Measurements from ENCODE around the gene RAB19. TPM values are rescaled to one million over a fixed set of nuclear protein-coding genes. Genes with fewer than 3 reads are reported as not detected.

The RAB19 gene, protein sequence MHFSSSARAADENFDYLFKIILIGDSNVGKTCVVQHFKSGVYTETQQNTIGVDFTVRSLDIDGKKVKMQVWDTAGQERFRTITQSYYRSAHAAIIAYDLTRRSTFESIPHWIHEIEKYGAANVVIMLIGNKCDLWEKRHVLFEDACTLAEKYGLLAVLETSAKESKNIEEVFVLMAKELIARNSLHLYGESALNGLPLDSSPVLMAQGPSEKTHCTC
- 0.52 and 1.3 TPM in 2 replicates for total RNA-seq (2014; rRNA removed)
- Bru-seq, nascent RNA = percentile 28 among the genes with signal in this experiment
- percentile 31 among the genes with signal in this experiment for BruChase-seq, experiment 1, labeled RNA remaining after a 6-hour chase
- BruChase-seq, experiment 2, labeled RNA remaining after a 2-hour chase = percentile 26 among the genes with signal in this experiment
- long read RNA-seq, partial matches to known transcripts = 0 of 2 reads
- long read RNA-seq, other reads (novel, unspliced or antisense) = 1 of 2 reads

- peak within 1 kb of the TSS; percentile 91 for H3K4me3 ChIP-seq (ENCODE audit: low read length)
- TF ChIP-seq, protein P1, sequence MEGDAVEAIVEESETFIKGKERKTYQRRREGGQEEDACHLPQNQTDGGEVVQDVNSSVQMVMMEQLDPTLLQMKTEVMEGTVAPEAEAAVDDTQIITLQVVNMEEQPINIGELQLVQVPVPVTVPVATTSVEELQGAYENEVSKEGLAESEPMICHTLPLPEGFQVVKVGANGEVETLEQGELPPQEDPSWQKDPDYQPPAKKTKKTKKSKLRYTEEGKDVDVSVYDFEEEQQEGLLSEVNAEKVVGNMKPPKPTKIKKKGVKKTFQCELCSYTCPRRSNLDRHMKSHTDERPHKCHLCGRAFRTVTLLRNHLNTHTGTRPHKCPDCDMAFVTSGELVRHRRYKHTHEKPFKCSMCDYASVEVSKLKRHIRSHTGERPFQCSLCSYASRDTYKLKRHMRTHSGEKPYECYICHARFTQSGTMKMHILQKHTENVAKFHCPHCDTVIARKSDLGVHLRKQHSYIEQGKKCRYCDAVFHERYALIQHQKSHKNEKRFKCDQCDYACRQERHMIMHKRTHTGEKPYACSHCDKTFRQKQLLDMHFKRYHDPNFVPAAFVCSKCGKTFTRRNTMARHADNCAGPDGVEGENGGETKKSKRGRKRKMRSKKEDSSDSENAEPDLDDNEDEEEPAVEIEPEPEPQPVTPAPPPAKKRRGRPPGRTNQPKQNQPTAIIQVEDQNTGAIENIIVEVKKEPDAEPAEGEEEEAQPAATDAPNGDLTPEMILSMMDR (conservative IDR thresholded peaks at IDR 0.05; ENCODE audit: low read depth, low read length) = no peak
- no peak for TF ChIP-seq EZH2phosphoT487 (IDR thresholded peaks at IDR 0.05; ENCODE audit: borderline replicate concordance, low read length)
- no peaks in the 10 kb centered on the region for H4K20me1 ChIP-seq (ENCODE audit: low read length)
- no peak within 1 kb of the TSS for H3K27ac ChIP-seq (ENCODE audit: low read length)
- peak within 1 kb of the TSS; percentile 44 for H3K9ac ChIP-seq (ENCODE audit: low read length)
- no peaks in the 10 kb centered on the region for H3K9me2 ChIP-seq (replicated peaks; ENCODE audit: low read length)
- H3F3A ChIP-seq (ENCODE audit: low read length, unreplicated experiment) = no peaks in the 10 kb centered on the region
- POLR2A ChIA-PET (ENCODE audit: unreplicated experiment) = no interaction called here
- H3K4me2 ChIP-seq (ENCODE audit: low read length) = peak within 1 kb of the TSS; percentile 90
- DNase-seq = peak; percentile 53
- peak within 1 kb of the TSS; percentile 98 for H2AFZ ChIP-seq (ENCODE audit: low read length)
- peak; percentile 77 for ATAC-seq
- BruUV-seq (replicated peaks) = TSS peak; percentile 28
- H3K9me3 ChIP-seq (ENCODE audit: low read length) = no peaks in the 10 kb centered on the region
- H3K4me1 ChIP-seq (ENCODE audit: insufficient read depth, low read length) = peaks cover 15% of the 10 kb centered on the region
- CTCF ChIA-PET = no interaction called here
- intact Hi-C loops (cut with micrococcal nuclease) = loop anchor here (5.0 kb wide), 1 partner anchor 73 kb away; the partner anchor contains the start of gene MKRN1
- no peaks in the 10 kb centered on the region for H3K27me3 ChIP-seq (ENCODE audit: low read length)
- no peaks in the 10 kb centered on the region for H3K79me2 ChIP-seq (ENCODE audit: low read length)
- no peaks in the 10 kb centered on the region for H3K36me3 ChIP-seq (ENCODE audit: low read depth, low read length)
Measured at GRCh38 chr7:140403878-140404564, at the start of gene RAB19. TSS of gene RAB19 (plus strand) at chr7:140404058. CDS start at chr7:140407647, 3,589 bp downstream.

- H3K36me3 ChIP-seq (ENCODE audit: low read depth, low read length) = no peaks in the 10 kb centered on the region
- no peak overlapping the region for H3K9ac ChIP-seq (ENCODE audit: low read length)
- no peaks in the 10 kb centered on the region for H3K4me1 ChIP-seq (ENCODE audit: insufficient read depth, low read length)
- TF ChIP-seq, protein P1 (conservative IDR thresholded peaks at IDR 0.05; ENCODE audit: low read depth, low read length) = no peak
- TF ChIP-seq EZH2 (IDR thresholded peaks at IDR 0.05; ENCODE audit: low read length, unreplicated experiment) (no peak), EZH2phosphoT487 (IDR thresholded peaks at IDR 0.05; ENCODE audit: borderline replicate concordance, low read length) (no peak)
- no peak overlapping the region for H3K4me3 ChIP-seq (ENCODE audit: low read length)
- POLR2A ChIA-PET (ENCODE audit: unreplicated experiment) = no interaction called here
- no peak for ATAC-seq
- H2AFZ ChIP-seq (ENCODE audit: low read length) = no peak overlapping the region
- no TSS peak for BruUV-seq (replicated peaks)
- H3K9me2 ChIP-seq (replicated peaks; ENCODE audit: low read length) = no peaks in the 10 kb centered on the region
- intact Hi-C loops (cut with micrococcal nuclease) = no loop called here
- no peak for DNase-seq
- no peaks in the 10 kb centered on the region for H3K9me3 ChIP-seq (ENCODE audit: low read length)
- H3K4me2 ChIP-seq (ENCODE audit: low read length) = no peak overlapping the region
- CTCF ChIA-PET = no interaction called here
- no peaks in the 10 kb centered on the region for H3F3A ChIP-seq (ENCODE audit: low read length, unreplicated experiment)
- no peaks in the 10 kb centered on the region for H3K27me3 ChIP-seq (ENCODE audit: low read length)
- H3K27ac ChIP-seq (ENCODE audit: low read length) = no peak overlapping the region
- no peaks in the 10 kb centered on the region for H3K79me2 ChIP-seq (ENCODE audit: low read length)
- H4K20me1 ChIP-seq (ENCODE audit: low read length) = no peaks in the 10 kb centered on the region
Measured at GRCh38 chr7:140358024-140358411, 45.8 kb upstream of the RAB19 start.
